Mesothelial cell of epicardium (in vitro differentiated cells): Measurements from ENCODE around the gene S100A14. TPM values are rescaled to one million over a fixed set of nuclear protein-coding genes. Genes with fewer than 3 reads are reported as not detected.
A peak's percentile ranks its signal among the peaks of the same experiment; 100 is the strongest.
"Not testable (repeated sequence)": the region's sequence is repeated elsewhere in the genome, so short reads cannot be mapped to it uniquely, and the experiment has no call there.

Experiments used
- DNase-seq, 2 experiments: peaks; one replicate each; pipeline ENCODE4 v3.0.0; 2021; ENCODE audit warnings: low spot score in 2 of 2; ENCODE audit not compliant: unreplicated experiment in 2 of 2
- H3K27ac Mint-ChIP-seq: 2 replicates; pipeline ENCODE4 v1.8.0; 2021; ENCODE audit warnings: mixed read lengths
- H3K27me3 Mint-ChIP-seq: 2 replicates; pipeline ENCODE4 v1.8.0; 2021; ENCODE audit warnings: low read depth, mixed read lengths
- H3K36me3 Mint-ChIP-seq: 2 replicates; pipeline ENCODE4 v1.8.0; 2021; ENCODE audit warnings: mixed read lengths
- H3K4me1 Mint-ChIP-seq: 2 replicates; pipeline ENCODE4 v1.8.0; 2021; ENCODE audit warnings: mixed read lengths
- H3K4me3 Mint-ChIP-seq: 2 replicates; pipeline ENCODE4 v1.8.0; 2021; ENCODE audit warnings: mild to moderate bottlenecking, moderate library complexity, mixed read lengths
- H3K9me3 Mint-ChIP-seq: 2 replicates; pipeline ENCODE4 v1.8.0; 2021; ENCODE audit warnings: mixed read lengths
- CTCF ChIP-seq: fragments of 200-600 bp; sonication (generic); IDR thresholded peaks from one replicate; pipeline ENCODE4 v1.5.0; 2021; ENCODE audit warnings: antibody characterized with exemption; ENCODE audit not compliant: unreplicated experiment
- total RNA-seq: library from RNA; stranded (reverse); gene quantifications from 3 replicates; pipeline ENCODE4 v1.2.1, GENCODE V29; 2021

S100A14 gene
- total RNA-seq, 1 donor from 2014 or later = 8.5 TPM

- Mint-ChIP-seq H3K36me3 (no peaks in the 10 kb centered on the region), H3K4me1 (peaks cover 13% of the 10 kb centered on the region), H3K27me3 (no peaks in the 10 kb centered on the region), H3K4me3 (no peak overlapping the region), H3K27ac (no peak overlapping the region), H3K9me3 (no peaks in the 10 kb centered on the region)
- TF ChIP-seq CTCF = no peak
- DNase-seq = no peak
These were observed 31.1 kb downstream of the S100A14 start for GRCh38 chr1:153585006-153585405.

GRCh38 chr1:153583976-153584375 is 32.1 kb downstream of the S100A14 start:
- TF ChIP-seq CTCF = no peak
- Mint-ChIP-seq H3K4me3 (no peak overlapping the region), H3K27me3 (no peaks in the 10 kb centered on the region), H3K36me3 (no peaks in the 10 kb centered on the region), H3K9me3 (no peaks in the 10 kb centered on the region), H3K4me1 (peaks cover 18% of the 10 kb centered on the region), H3K27ac (peak overlapping the region; percentile 1)
- DNase-seq = no peak

- not testable (repeated sequence) for H3K4me3 Mint-ChIP-seq, H3K27me3 Mint-ChIP-seq, H3K27ac Mint-ChIP-seq, H3K36me3 Mint-ChIP-seq, H3K9me3 Mint-ChIP-seq, DNase-seq
- peaks cover 23% of the 10 kb centered on the region for H3K4me1 Mint-ChIP-seq
These were observed 32.6 kb downstream of the S100A14 start for GRCh38 chr1:153583514-153583913.

GRCh38 chr1:153582836-153583235 is 33.3 kb downstream of the S100A14 start:
- H3K4me3 Mint-ChIP-seq, DNase-seq, H3K27ac Mint-ChIP-seq, H3K27me3 Mint-ChIP-seq, H3K9me3 Mint-ChIP-seq, H3K36me3 Mint-ChIP-seq: not testable (repeated sequence)
- H3K4me1 Mint-ChIP-seq = peaks cover 29% of the 10 kb centered on the region

- Mint-ChIP-seq H3K36me3 (no peaks in the 10 kb centered on the region), H3K27me3 (no peaks in the 10 kb centered on the region), H3K4me3 (no peak overlapping the region), H3K27ac (peak overlapping the region; percentile 62), H3K4me1 (peaks cover 20% of the 10 kb centered on the region), H3K9me3 (no peaks in the 10 kb centered on the region)
- TF ChIP-seq CTCF = no peak
- no peak for DNase-seq
These were observed 37.2 kb downstream of the S100A14 start for GRCh38 chr1:153578936-153579335.

- TF ChIP-seq CTCF = no peak
- no peaks in the 10 kb centered on the region for H3K27me3 Mint-ChIP-seq
- H3K4me3 Mint-ChIP-seq = no peak overlapping the region
- no peaks in the 10 kb centered on the region for H3K9me3 Mint-ChIP-seq
- no peak for DNase-seq
- H3K4me1 Mint-ChIP-seq = peaks cover 18% of the 10 kb centered on the region
- H3K27ac Mint-ChIP-seq = peak overlapping the region; percentile 62
- no peaks in the 10 kb centered on the region for H3K36me3 Mint-ChIP-seq
These were observed 37.6 kb downstream of the S100A14 start for GRCh38 chr1:153578490-153578889.

- H3K27ac Mint-ChIP-seq = peak overlapping the region; percentile 13
- no peak for DNase-seq
- H3K4me3 Mint-ChIP-seq = no peak overlapping the region
- no peak for TF ChIP-seq CTCF
- no peaks in the 10 kb centered on the region for H3K27me3 Mint-ChIP-seq
- H3K36me3 Mint-ChIP-seq = no peaks in the 10 kb centered on the region
- peaks cover 20% of the 10 kb centered on the region for H3K4me1 Mint-ChIP-seq
- no peaks in the 10 kb centered on the region for H3K9me3 Mint-ChIP-seq
These were observed 38.5 kb downstream of the S100A14 start for GRCh38 chr1:153577624-153578051.
